ENCODE data around the gene BMP8B.
"Not testable (repeated sequence)": the region's sequence is repeated elsewhere in the genome, so short reads cannot be mapped to it uniquely, and the experiment has no call there.

The BMP8B gene

GRCh38 chr1:39827201-39827600 is 38.5 kb upstream of the BMP8B start:
- Histone ChIP-seq H2AFZ (ENCODE audit: low read depth, low read length, severe bottlenecking) (no peak overlapping the region), H3K4me3 (ENCODE audit: insufficient read depth, low read length, poor library complexity, severe bottlenecking) (no peak overlapping the region), H4K20me1 (ENCODE audit: low read depth, low read length) (no peaks in the 10 kb centered on the region), H3F3A (ENCODE audit: insufficient read depth) (no peaks in the 10 kb centered on the region), H3K36me3 (ENCODE audit: low read length) (no peaks in the 10 kb centered on the region), H3K9me2 (replicated peaks; ENCODE audit: insufficient read depth, low read length) (no peaks in the 10 kb centered on the region), H3K27ac (ENCODE audit: low read depth, low read length) (no peak overlapping the region), H3K79me2 (ENCODE audit: insufficient read depth, low read length) (no peaks in the 10 kb centered on the region), H3K9me3 (ENCODE audit: insufficient read depth, low read length) (no peaks in the 10 kb centered on the region), H3K9ac (ENCODE audit: low read length) (no peak overlapping the region), H3K27me3 (ENCODE audit: low read length) (no peaks in the 10 kb centered on the region), H3K4me2 (ENCODE audit: low read depth, low read length, poor library complexity, severe bottlenecking) (no peak overlapping the region)
- TF ChIP-seq EZH2phosphoT487 (conservative IDR thresholded peaks at IDR 0.05; ENCODE audit: low read length) (no peak), CTCF (IDR thresholded peaks at IDR 0.05; ENCODE audit: insufficient read depth, low read length, poor library complexity, severe bottlenecking) (no peak)

- Histone ChIP-seq H3K9me3 (ENCODE audit: insufficient read depth, low read length) (no peaks in the 10 kb centered on the region), H3K9me2 (replicated peaks; ENCODE audit: insufficient read depth, low read length) (no peaks in the 10 kb centered on the region), H3K4me3 (ENCODE audit: insufficient read depth, low read length, poor library complexity, severe bottlenecking) (no peak overlapping the region), H4K20me1 (ENCODE audit: low read depth, low read length) (no peaks in the 10 kb centered on the region), H3K79me2 (ENCODE audit: insufficient read depth, low read length) (no peaks in the 10 kb centered on the region), H3K27me3 (ENCODE audit: low read length) (no peaks in the 10 kb centered on the region), H3K27ac (ENCODE audit: low read depth, low read length) (no peak overlapping the region), H3K4me2 (ENCODE audit: low read depth, low read length, poor library complexity, severe bottlenecking) (no peak overlapping the region), H3K9ac (ENCODE audit: low read length) (no peak overlapping the region), H3F3A (ENCODE audit: insufficient read depth) (no peaks in the 10 kb centered on the region), H2AFZ (ENCODE audit: low read depth, low read length, severe bottlenecking) (no peak overlapping the region), H3K36me3 (ENCODE audit: low read length) (no peaks in the 10 kb centered on the region)
- TF ChIP-seq CTCF (IDR thresholded peaks at IDR 0.05; ENCODE audit: insufficient read depth, low read length, poor library complexity, severe bottlenecking): no peak
- no peak for TF ChIP-seq EZH2phosphoT487 (conservative IDR thresholded peaks at IDR 0.05; ENCODE audit: low read length)
Observed at GRCh38 chr1:39826583-39826982, 37.9 kb upstream of the BMP8B start.

GRCh38 chr1:39825432-39825941 is 36.8 kb upstream of the BMP8B start:
- H3K4me3 ChIP-seq (ENCODE audit: insufficient read depth, low read length, poor library complexity, severe bottlenecking): no peak overlapping the region
- no peak overlapping the region for H2AFZ ChIP-seq (ENCODE audit: low read depth, low read length, severe bottlenecking)
- no peaks in the 10 kb centered on the region for H3K27me3 ChIP-seq (ENCODE audit: low read length)
- H3K9ac ChIP-seq (ENCODE audit: low read length): no peak overlapping the region
- no peaks in the 10 kb centered on the region for H3K36me3 ChIP-seq (ENCODE audit: low read length)
- no peaks in the 10 kb centered on the region for H3K9me3 ChIP-seq (ENCODE audit: insufficient read depth, low read length)
- no peak overlapping the region for H3K4me2 ChIP-seq (ENCODE audit: low read depth, low read length, poor library complexity, severe bottlenecking)
- H3K9me2 ChIP-seq (replicated peaks; ENCODE audit: insufficient read depth, low read length): no peaks in the 10 kb centered on the region
- H3K27ac ChIP-seq (ENCODE audit: low read depth, low read length): no peak overlapping the region
- no peaks in the 10 kb centered on the region for H3K79me2 ChIP-seq (ENCODE audit: insufficient read depth, low read length)
- H4K20me1 ChIP-seq (ENCODE audit: low read depth, low read length): no peaks in the 10 kb centered on the region
- H3F3A ChIP-seq (ENCODE audit: insufficient read depth): no peaks in the 10 kb centered on the region
- TF ChIP-seq CTCF (IDR thresholded peaks at IDR 0.05; ENCODE audit: insufficient read depth, low read length, poor library complexity, severe bottlenecking) (no peak), EZH2phosphoT487 (conservative IDR thresholded peaks at IDR 0.05; ENCODE audit: low read length) (no peak)

GRCh38 chr1:39823450-39823849 is 34.8 kb upstream of the BMP8B start:
- not testable (repeated sequence) for H3K9ac ChIP-seq (ENCODE audit: low read length); H3F3A ChIP-seq (ENCODE audit: insufficient read depth); H2AFZ ChIP-seq (ENCODE audit: low read depth, low read length, severe bottlenecking); H3K9me2 ChIP-seq (replicated peaks; ENCODE audit: insufficient read depth, low read length); H3K36me3 ChIP-seq (ENCODE audit: low read length); H3K9me3 ChIP-seq (ENCODE audit: insufficient read depth, low read length); H3K4me3 ChIP-seq (ENCODE audit: insufficient read depth, low read length, poor library complexity, severe bottlenecking); H3K27ac ChIP-seq (ENCODE audit: low read depth, low read length); H3K4me2 ChIP-seq (ENCODE audit: low read depth, low read length, poor library complexity, severe bottlenecking); H3K79me2 ChIP-seq (ENCODE audit: insufficient read depth, low read length); H4K20me1 ChIP-seq (ENCODE audit: low read depth, low read length); H3K27me3 ChIP-seq (ENCODE audit: low read length)

Measured in SU-DHL-6 (cell line).